ENCODE data around the gene TRPC4AP. TPM values are rescaled to one million over a fixed set of nuclear protein-coding genes. Genes with fewer than 3 reads are reported as not detected.

Gene TRPC4AP
- total RNA-seq, 1 donor, result 91.7 TPM

DNA sequence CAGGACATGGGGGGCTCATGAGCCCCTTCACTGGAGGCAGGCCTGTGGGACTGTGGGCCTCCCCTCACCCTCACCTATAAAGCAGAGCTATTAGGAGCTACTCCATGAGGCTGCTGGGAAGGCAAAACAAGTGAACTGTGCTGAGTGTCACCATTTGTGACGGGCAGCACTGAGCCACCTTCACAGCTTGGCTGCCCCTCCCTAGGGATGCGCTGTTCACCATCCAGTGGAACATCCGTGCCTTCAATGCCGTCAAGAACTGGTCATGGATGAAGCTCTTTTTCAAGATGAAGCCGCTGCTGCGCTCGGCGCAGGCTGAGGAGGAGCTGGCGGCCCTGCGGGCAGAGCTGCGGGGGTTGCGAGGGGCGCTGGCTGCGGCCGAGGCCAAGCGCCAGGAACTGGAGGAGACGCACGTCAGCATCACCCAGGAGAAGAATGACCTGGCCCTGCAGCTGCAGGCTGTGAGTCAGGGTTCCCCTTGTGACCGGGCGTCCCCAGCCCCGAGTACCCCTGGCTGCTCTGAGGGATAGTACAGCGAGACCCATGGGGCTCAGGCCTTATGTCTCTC lies 98.6 kb downstream of the TRPC4AP start:
- TF ChIP-seq, protein P1, sequence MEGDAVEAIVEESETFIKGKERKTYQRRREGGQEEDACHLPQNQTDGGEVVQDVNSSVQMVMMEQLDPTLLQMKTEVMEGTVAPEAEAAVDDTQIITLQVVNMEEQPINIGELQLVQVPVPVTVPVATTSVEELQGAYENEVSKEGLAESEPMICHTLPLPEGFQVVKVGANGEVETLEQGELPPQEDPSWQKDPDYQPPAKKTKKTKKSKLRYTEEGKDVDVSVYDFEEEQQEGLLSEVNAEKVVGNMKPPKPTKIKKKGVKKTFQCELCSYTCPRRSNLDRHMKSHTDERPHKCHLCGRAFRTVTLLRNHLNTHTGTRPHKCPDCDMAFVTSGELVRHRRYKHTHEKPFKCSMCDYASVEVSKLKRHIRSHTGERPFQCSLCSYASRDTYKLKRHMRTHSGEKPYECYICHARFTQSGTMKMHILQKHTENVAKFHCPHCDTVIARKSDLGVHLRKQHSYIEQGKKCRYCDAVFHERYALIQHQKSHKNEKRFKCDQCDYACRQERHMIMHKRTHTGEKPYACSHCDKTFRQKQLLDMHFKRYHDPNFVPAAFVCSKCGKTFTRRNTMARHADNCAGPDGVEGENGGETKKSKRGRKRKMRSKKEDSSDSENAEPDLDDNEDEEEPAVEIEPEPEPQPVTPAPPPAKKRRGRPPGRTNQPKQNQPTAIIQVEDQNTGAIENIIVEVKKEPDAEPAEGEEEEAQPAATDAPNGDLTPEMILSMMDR (IDR thresholded peaks at IDR 0.05; ENCODE audit: insufficient read depth, low read length), result no peak
- DNase-seq (ENCODE audit: low read depth), result no peak
- H3K4me3 ChIP-seq (ENCODE audit: low read depth, low read length), result no peak overlapping the region

DNA sequence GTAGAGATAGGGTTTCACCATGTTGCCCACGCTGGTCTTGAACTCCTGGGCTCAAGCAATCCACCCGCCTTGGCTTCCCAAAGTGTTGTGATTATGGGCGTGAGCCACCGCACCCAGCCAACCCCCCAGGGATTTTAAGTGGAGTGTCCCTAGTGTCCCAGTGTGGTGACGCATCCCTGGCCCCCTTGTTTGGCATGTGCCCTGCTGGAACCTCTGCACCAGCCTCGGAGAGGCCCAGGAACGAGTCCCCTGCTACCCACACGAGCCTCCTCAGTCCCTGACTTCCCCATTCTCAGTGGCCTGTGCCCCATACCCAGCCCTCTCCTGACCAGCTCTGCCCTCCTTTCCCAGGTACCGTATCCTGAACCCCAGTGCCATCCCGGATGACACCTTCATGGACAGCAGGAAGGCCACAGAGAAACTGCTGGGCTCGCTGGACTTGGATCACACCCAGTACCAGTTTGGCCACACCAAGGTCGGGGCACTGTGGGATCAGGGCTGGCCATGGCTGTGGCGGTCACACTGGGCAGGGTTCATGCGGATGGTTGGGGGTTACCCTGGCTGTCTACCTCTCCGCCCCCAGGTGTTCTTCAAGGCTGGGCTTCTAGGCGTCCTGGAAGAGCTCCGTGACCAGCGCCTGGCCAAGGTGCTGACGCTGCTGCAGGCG lies 99.7 kb downstream of the TRPC4AP start:
- DNase-seq (ENCODE audit: low read depth), result no peak
- TF ChIP-seq, protein P1 (IDR thresholded peaks at IDR 0.05; ENCODE audit: insufficient read depth, low read length), result no peak

DNA sequence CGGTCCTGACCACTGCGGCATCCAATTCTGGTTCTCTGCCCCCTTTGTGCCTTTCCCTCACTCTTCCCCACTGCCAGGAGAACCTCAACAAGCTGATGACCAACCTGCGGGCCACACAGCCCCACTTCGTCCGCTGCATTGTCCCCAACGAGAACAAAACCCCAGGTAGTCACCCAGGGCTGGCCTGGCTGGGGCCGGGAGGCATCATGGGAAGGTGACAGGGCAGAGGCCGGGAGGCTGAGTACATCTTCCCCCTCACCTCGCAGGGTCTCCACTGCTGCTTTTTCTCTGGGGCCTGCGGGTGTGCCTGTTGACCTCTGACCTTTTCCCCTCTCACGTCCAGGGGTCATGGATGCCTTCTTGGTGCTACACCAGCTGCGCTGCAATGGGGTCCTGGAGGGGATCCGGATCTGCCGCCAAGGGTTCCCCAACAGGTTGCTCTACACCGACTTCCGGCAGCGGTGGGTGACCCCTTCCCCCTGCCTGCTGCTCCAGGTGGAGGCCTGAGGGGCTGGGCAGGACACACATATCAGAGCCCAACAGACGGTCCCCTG lies 101.9 kb downstream of the TRPC4AP start:
- H3K4me3 ChIP-seq (ENCODE audit: low read depth, low read length), result no peak overlapping the region
- TF ChIP-seq, protein P1 (IDR thresholded peaks at IDR 0.05; ENCODE audit: insufficient read depth, low read length), result no peak
- no peak for DNase-seq (ENCODE audit: low read depth)

More for the DNA sequence above, 99.7 kb downstream of the TRPC4AP start:
- H3K4me3 ChIP-seq (ENCODE audit: low read depth, low read length), result no peak overlapping the region

DNA sequence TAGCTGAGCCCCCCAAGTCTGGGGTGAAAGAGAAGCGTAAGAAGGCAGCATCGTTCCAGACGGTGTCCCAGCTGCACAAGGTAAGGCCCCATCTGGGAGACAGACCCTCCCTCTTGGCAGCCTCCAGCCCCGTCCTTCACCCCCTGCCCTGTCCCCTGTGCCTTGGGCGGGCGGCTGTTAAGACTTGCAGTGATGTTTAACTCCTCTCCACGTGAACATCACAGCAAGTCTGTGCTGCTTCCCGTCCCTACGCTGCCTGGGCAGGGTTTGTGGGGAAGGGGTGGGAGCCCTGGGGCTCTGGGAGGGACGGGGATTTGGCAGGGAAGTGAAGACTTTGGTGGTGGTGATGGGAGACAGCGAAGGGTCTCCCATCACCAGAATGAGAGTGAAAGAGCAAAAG lies 102.4 kb downstream of the TRPC4AP start:
- H3K4me3 ChIP-seq (ENCODE audit: low read depth, low read length), result no peak overlapping the region
- TF ChIP-seq, protein P1 (IDR thresholded peaks at IDR 0.05; ENCODE audit: insufficient read depth, low read length), result no peak
- DNase-seq (ENCODE audit: low read depth), result no peak

DNA sequence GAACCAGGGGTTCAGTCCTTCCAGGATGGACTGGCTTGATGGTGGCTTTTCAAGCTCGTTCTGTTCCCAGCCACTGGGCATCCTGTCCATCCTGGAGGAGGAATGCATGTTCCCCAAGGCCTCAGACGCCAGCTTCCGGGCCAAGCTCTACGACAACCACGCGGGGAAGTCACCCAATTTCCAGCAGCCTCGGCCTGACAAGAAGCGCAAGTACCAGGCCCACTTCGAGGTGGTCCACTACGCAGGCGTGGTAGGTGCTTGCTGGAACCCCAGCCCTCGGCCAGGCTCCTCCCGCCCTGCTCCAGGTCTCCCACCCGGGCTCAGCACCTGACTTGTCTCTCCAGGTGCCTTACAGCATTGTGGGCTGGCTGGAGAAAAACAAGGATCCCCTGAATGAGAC lies 102.9 kb downstream of the TRPC4AP start:
- no peak for DNase-seq (ENCODE audit: low read depth)
- TF ChIP-seq, protein P1 (IDR thresholded peaks at IDR 0.05; ENCODE audit: insufficient read depth, low read length), result no peak
- H3K4me3 ChIP-seq (ENCODE audit: low read depth, low read length), result no peak overlapping the region

DNA sequence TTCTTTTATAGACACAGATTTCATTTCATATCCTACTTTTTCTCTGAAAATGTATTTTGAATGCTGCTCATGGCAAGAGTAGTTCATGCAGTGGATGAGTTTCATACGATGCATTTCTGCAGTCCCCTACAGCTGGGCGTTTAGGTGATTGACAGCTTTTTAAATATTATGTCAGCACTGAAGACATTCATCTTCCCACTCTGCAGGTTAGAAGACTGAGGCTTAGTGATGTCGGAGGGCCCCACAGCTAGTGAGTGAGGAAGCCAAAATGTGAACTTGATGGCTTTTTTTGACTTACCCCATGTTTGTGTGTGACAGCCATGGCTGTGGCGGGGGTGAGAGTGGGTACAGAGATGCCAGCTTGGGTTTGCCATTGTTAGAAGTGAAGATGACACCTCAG lies 103.5 kb downstream of the TRPC4AP start:
- H3K4me3 ChIP-seq (ENCODE audit: low read depth, low read length), result no peak overlapping the region
- TF ChIP-seq, protein P1 (IDR thresholded peaks at IDR 0.05; ENCODE audit: insufficient read depth, low read length), result no peak
- DNase-seq (ENCODE audit: low read depth), result no peak

All from fibroblast of the aortic adventitia (primary cell).